A673 (cell line): Measurements from ENCODE around the gene TMEM169. TPM values are rescaled to one million over a fixed set of nuclear protein-coding genes. Genes with fewer than 3 reads are reported as not detected.
A peak's percentile ranks its signal among the peaks of the same experiment; 100 is the strongest.

Experiments used
- BruUV-seq: library from RNA; stranded (reverse); fragments of 400-500 nt; replicated peaks from 2 replicates; lab custom pipeline; 2021; lab: Mats Ljungman, UMichigan
- CTCF ChIA-PET: fragments of 300-600 bp; sonication (Branson Sonifier 250); formaldehyde crosslinking; loops from one replicate; lab custom pipeline; 2022; ENCODE audit warnings: antibody characterized with exemption; lab: Charles Lee
- POLR2A ChIA-PET: fragments of 300-600 bp; sonication (Branson Sonifier 250); formaldehyde crosslinking; loops from one replicate; lab custom pipeline; 2022; ENCODE audit warnings: antibody characterized with exemption; ENCODE audit not compliant: low non-redundant PET; lab: Charles Lee
- DNase-seq: peaks from one replicate; pipeline ENCODE4 v3.0.0-alpha.2; 2015; ENCODE audit warnings: low spot score
- H3K27ac ChIP-seq: fragments of 200-600 bp; sonication (generic); 2 replicates; pipeline ENCODE4 v1.5.1; 2016; ENCODE audit warnings: mixed run types, low read depth, mild to moderate bottlenecking, mixed read lengths, antibody characterized with exemption, low read length; ENCODE audit not compliant: poor library complexity, severe bottlenecking
- H3K27me3 ChIP-seq: fragments of 200-600 bp; sonication (generic); replicated peaks from 2 replicates; pipeline ENCODE4 v1.6.1; 2017; ENCODE audit warnings: mixed run types, low read depth, mild to moderate bottlenecking, mixed read lengths, antibody characterized with exemption, low read length; ENCODE audit not compliant: insufficient read depth, poor library complexity
- H3K36me3 ChIP-seq: fragments of 200-600 bp; sonication (generic); 2 replicates; pipeline ENCODE4 v1.6.1; 2016; ENCODE audit warnings: mixed run types, mild to moderate bottlenecking, mixed read lengths, antibody characterized with exemption, low read length; ENCODE audit not compliant: insufficient read depth, poor library complexity, severe bottlenecking
- H3K4me1 ChIP-seq: fragments of 200-600 bp; sonication (generic); 2 replicates; pipeline ENCODE4 v1.6.1; 2017; ENCODE audit warnings: mixed run types, mild to moderate bottlenecking, mixed read lengths, antibody characterized with exemption, low read length; ENCODE audit not compliant: insufficient read depth, poor library complexity, severe bottlenecking
- H3K4me3 ChIP-seq: fragments of 200-600 bp; sonication (generic); 2 replicates; pipeline ENCODE4 v1.5.1; 2016; ENCODE audit warnings: low read depth, mixed run types, mild to moderate bottlenecking, mixed read lengths, low read length; ENCODE audit not compliant: poor library complexity, severe bottlenecking
- H3K9me3 ChIP-seq: fragments of 200-600 bp; sonication (generic); 2 replicates; pipeline ENCODE4 v1.6.1; 2016; ENCODE audit warnings: mixed run types, low read depth, mild to moderate bottlenecking, mixed read lengths, antibody characterized with exemption, low read length; ENCODE audit not compliant: poor library complexity, severe bottlenecking
- CTCF ChIP-seq: fragments of 300-800, 200-600 bp; sonication (generic); conservative IDR thresholded peaks from 2 replicates; pipeline ENCODE4 v1.5.1; 2017; ENCODE audit warnings: low read depth, mild to moderate bottlenecking, antibody characterized with exemption, low read length, moderate library complexity, mixed read lengths
- EZH2 ChIP-seq: fragments of 200-600 bp; sonication (generic); IDR thresholded peaks from 2 replicates; pipeline ENCODE4 v1.6.1; 2017; ENCODE audit warnings: borderline replicate concordance, low read depth, mild to moderate bottlenecking, mixed read lengths, antibody characterized with exemption, low read length; ENCODE audit not compliant: poor library complexity, severe bottlenecking
- intact Hi-C: fragments of 100-400 bp; cut with micrococcal nuclease; formaldehyde crosslinking; loops from one replicate; pipeline ENCODE4 v1.10.0; 2022; ENCODE audit not compliant: unreplicated experiment
- total RNA-seq: library from RNA; stranded (reverse); gene quantifications from 2 replicates; pipeline ENCODE4 v1.2.3, GENCODE V29; 2021

The TMEM169 gene
- total RNA-seq, 1 experiment from 2014 or later, result 1.1 TPM

GRCh38 chr2:216071111-216071851 is 10.4 kb upstream of the TMEM169 start:
- BruUV-seq, result no TSS peak
- ChIA-PET POLR2A (no interaction called here), CTCF (no interaction called here)
- H3K4me1 ChIP-seq, result no peaks in the 10 kb centered on the region
- H3K27me3 ChIP-seq, result no peaks in the 10 kb centered on the region
- no peaks in the 10 kb centered on the region for H3K36me3 ChIP-seq
- H3K27ac ChIP-seq, result no peak overlapping the region
- DNase-seq, result no peak
- intact Hi-C loops, result no loop called here
- TF ChIP-seq CTCF, result no peak
- no peak for TF ChIP-seq EZH2
- no peaks in the 10 kb centered on the region for H3K9me3 ChIP-seq
- H3K4me3 ChIP-seq, result no peak overlapping the region

- CTCF ChIA-PET, result no interaction called here
- intact Hi-C loops, result no loop called here
- Histone ChIP-seq H3K27ac (no peak overlapping the region), H3K27me3 (no peaks in the 10 kb centered on the region), H3K36me3 (no peaks in the 10 kb centered on the region), H3K4me1 (no peaks in the 10 kb centered on the region), H3K4me3 (no peak overlapping the region), H3K9me3 (no peaks in the 10 kb centered on the region)
- DNase-seq, result no peak
- POLR2A ChIA-PET, result no interaction called here
- BruUV-seq, result no TSS peak
- no peak for TF ChIP-seq EZH2
- no peak for TF ChIP-seq CTCF
These were observed 9.2 kb upstream of the TMEM169 start for GRCh38 chr2:216072473-216072872.

- H3K9me3 ChIP-seq, result no peaks in the 10 kb centered on the region
- H3K4me3 ChIP-seq, result no peak overlapping the region
- intact Hi-C loops, result no loop called here
- no peaks in the 10 kb centered on the region for H3K27me3 ChIP-seq
- peak; percentile 17 for DNase-seq
- ChIA-PET POLR2A (no interaction called here), CTCF (no interaction called here)
- no peak for TF ChIP-seq CTCF
- no peak for TF ChIP-seq EZH2
- H3K27ac ChIP-seq, result peak overlapping the region; percentile 58
- no TSS peak for BruUV-seq
- H3K36me3 ChIP-seq, result no peaks in the 10 kb centered on the region
- no peaks in the 10 kb centered on the region for H3K4me1 ChIP-seq
These were observed 7.9 kb upstream of the TMEM169 start for GRCh38 chr2:216073773-216074172.
